ENCODE measurements around the gene TGFA. TPM values are rescaled to one million over a fixed set of nuclear protein-coding genes. Genes with fewer than 3 reads are reported as not detected.

Gene TGFA
- total and polyA plus RNA-seq, 4 donors: 0.13 to 2.5 (median 1.6) TPM

- ATAC-seq (ENCODE audit: low FRiP score) (no peak), DNase-seq (no peak)
- no peak overlapping the region for H3K27ac ChIP-seq (ENCODE audit: low read depth in 1 of 2, low read length in 2 of 2)
- H3K4me3 ChIP-seq (ENCODE audit: low read length in 2 of 2): no peak overlapping the region
- H3K27me3 ChIP-seq (ENCODE audit: control insufficient read depth in 1 of 2, insufficient read depth in 2 of 2, low read length in 1 of 2): no peaks in the 10 kb centered on the region
- intact Hi-C loops (cut with DNase I): no loop called here
- no peaks in the 10 kb centered on the region for H3K9me3 ChIP-seq (ENCODE audit: control insufficient read depth, low read length)
- H3K4me1 ChIP-seq (ENCODE audit: control insufficient read depth in 1 of 2, insufficient read depth in 2 of 2, low read length in 2 of 2): peaks cover 0 to 2% of the 10 kb centered on the region in 2 donors
- WGBS, 2 donors: 61 to 73% methylated on average over 6 of the region's 6 CpGs
- no peaks in the 10 kb centered on the region for H3K36me3 ChIP-seq (ENCODE audit: control insufficient read depth in 1 of 2, insufficient read depth in 2 of 2, low read length in 1 of 2)
Observed at GRCh38 chr2:70548233-70548632, 5.4 kb downstream of the TGFA start.

GRCh38 chr2:70546885-70547284, 6.7 kb downstream of the TGFA start:
- 59 to 67% methylated on average over 3 of the region's 3 CpGs for WGBS, 2 donors
- Histone ChIP-seq H3K4me3 (ENCODE audit: low read length in 2 of 2) (no peak overlapping the region), H3K27me3 (ENCODE audit: control insufficient read depth in 1 of 2, insufficient read depth in 2 of 2, low read length in 1 of 2) (no peaks in the 10 kb centered on the region), H3K27ac (ENCODE audit: low read depth in 1 of 2, low read length in 2 of 2) (no peak overlapping the region), H3K4me1 (ENCODE audit: control insufficient read depth in 1 of 2, insufficient read depth in 2 of 2, low read length in 2 of 2) (no peaks in the 10 kb centered on the region), H3K9me3 (ENCODE audit: control insufficient read depth, low read length) (no peaks in the 10 kb centered on the region), H3K36me3 (ENCODE audit: control insufficient read depth in 1 of 2, insufficient read depth in 2 of 2, low read length in 1 of 2) (no peaks in the 10 kb centered on the region)
- no peak for DNase-seq
- ATAC-seq (ENCODE audit: low FRiP score): no peak
- intact Hi-C loops (cut with DNase I): no loop called here

DNA sequence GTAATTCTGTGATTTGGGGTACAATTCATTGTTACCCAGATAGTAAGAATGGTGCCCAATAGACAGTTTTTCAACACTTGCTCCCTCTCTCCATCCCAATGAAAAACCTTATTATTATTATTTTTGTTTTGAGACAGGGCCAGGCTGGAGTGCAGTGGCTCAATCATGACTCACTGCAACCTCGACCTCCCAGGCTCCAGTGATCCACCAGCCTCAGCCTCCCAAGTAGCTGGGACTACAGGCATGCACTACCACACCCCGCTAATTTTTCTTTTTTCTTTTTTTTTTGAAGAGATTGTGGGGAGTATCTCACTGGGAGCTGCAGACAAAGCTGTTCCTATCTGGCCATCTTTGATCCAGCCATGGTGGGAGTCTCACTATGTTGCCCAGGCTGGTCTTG, 7.2 kb downstream of the TGFA start:
- H3K4me3 ChIP-seq (ENCODE audit: low read length in 2 of 2): no peak overlapping the region
- H3K27me3 ChIP-seq (ENCODE audit: control insufficient read depth in 1 of 2, insufficient read depth in 2 of 2, low read length in 1 of 2): no peaks in the 10 kb centered on the region
- H3K9me3 ChIP-seq (ENCODE audit: control insufficient read depth, low read length): no peaks in the 10 kb centered on the region
- no peaks in the 10 kb centered on the region for H3K36me3 ChIP-seq (ENCODE audit: control insufficient read depth in 1 of 2, insufficient read depth in 2 of 2, low read length in 1 of 2)
- DNase-seq (no peak), ATAC-seq (ENCODE audit: low FRiP score) (no peak)
- no peaks in the 10 kb centered on the region for H3K4me1 ChIP-seq (ENCODE audit: control insufficient read depth in 1 of 2, insufficient read depth in 2 of 2, low read length in 2 of 2)
- 65 to 68% methylated on average over 2 of the region's 2 CpGs for WGBS, 2 donors
- intact Hi-C loops (cut with DNase I): no loop called here
- H3K27ac ChIP-seq (ENCODE audit: low read depth in 1 of 2, low read length in 2 of 2): no peak overlapping the region

DNA sequence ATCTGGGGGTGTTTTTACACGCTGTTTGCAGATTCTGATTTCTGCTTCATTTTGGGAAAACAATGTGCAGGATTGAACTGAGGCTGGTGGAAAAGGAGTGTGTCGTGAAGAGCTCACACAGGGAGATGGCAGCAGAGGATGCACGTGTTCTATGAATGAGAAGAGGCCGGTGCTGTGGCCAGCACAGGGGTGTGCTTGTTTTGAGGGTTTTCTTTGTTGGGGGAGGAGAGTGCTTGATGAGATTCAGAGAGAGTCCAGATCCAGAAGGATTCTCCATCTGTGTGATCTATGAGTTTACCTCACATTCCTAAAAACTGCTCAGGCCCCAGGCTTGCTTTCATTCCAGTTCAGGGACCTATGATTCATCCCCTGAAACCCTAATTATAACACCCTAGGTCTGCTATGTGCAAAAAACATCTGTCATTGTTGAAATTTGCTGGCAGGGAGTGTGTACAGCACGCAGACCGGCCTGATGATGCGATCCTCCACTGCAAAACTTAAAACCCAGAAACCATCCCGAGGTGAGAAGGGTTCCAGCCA, 12.1 kb downstream of the TGFA start:
- Histone ChIP-seq H3K4me3 (ENCODE audit: low read length in 2 of 2) (no peak overlapping the region), H3K9me3 (ENCODE audit: control insufficient read depth, low read length) (no peaks in the 10 kb centered on the region), H3K27ac (ENCODE audit: low read depth in 1 of 2, low read length in 2 of 2) (no peak overlapping the region), H3K36me3 (ENCODE audit: control insufficient read depth in 1 of 2, insufficient read depth in 2 of 2, low read length in 1 of 2) (no peaks in the 10 kb centered on the region), H3K4me1 (ENCODE audit: control insufficient read depth in 1 of 2, insufficient read depth in 2 of 2, low read length in 2 of 2) (no peaks in the 10 kb centered on the region), H3K27me3 (ENCODE audit: control insufficient read depth in 1 of 2, insufficient read depth in 2 of 2, low read length in 1 of 2) (no peaks in the 10 kb centered on the region)
- WGBS, 2 donors: 21 to 25% methylated on average over 8 of the region's 8 CpGs
- intact Hi-C loops (cut with DNase I): no loop called here
- ATAC-seq (ENCODE audit: low FRiP score) (no peak), DNase-seq (no peak)

- no peaks in the 10 kb centered on the region for H3K9me3 ChIP-seq (ENCODE audit: control insufficient read depth, low read length)
- no peak overlapping the region for H3K4me3 ChIP-seq (ENCODE audit: low read length in 2 of 2)
- no peaks in the 10 kb centered on the region for H3K27me3 ChIP-seq (ENCODE audit: control insufficient read depth in 1 of 2, insufficient read depth in 2 of 2, low read length in 1 of 2)
- H3K4me1 ChIP-seq (ENCODE audit: control insufficient read depth in 1 of 2, insufficient read depth in 2 of 2, low read length in 2 of 2): no peaks in the 10 kb centered on the region
- H3K27ac ChIP-seq (ENCODE audit: low read depth in 1 of 2, low read length in 2 of 2): no peak overlapping the region
- intact Hi-C loops (cut with DNase I): no loop called here
- DNase-seq (no peak), ATAC-seq (ENCODE audit: low FRiP score) (no peak)
- H3K36me3 ChIP-seq (ENCODE audit: control insufficient read depth in 1 of 2, insufficient read depth in 2 of 2, low read length in 1 of 2): no peaks in the 10 kb centered on the region
- WGBS, 2 donors: 72 to 73% methylated on average over 1 of the region's 1 CpG
Observed at GRCh38 chr2:70537840-70538239, 15.8 kb downstream of the TGFA start.

DNA sequence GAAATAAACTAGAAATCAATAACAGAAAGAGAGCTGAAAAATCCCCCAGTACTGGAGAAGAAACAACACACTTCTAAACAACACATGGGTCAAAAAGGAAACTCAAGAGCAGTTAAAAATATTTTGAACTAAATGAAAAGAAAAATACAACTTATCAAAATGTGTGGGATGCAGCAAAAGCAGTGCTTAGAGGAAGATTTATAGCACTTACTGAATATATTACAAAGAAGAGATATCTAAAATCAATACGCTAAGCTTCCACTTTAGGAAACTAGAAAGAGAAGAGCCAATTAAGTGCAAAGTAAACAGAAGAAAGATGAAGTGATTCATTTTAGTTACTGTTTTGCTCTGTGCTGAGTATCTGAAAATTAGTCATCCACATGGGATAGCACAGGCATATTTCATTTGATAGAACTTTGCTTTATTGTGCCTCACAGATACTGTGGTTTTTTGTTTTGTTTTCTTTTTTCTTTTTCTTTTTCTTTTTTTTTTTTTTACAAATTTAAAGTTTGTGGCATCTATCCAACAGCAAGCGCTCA, 17.0 kb downstream of the TGFA start:
- Histone ChIP-seq H3K4me1 (ENCODE audit: control insufficient read depth in 1 of 2, insufficient read depth in 2 of 2, low read length in 2 of 2) (no peaks in the 10 kb centered on the region), H3K4me3 (ENCODE audit: low read length in 2 of 2) (no peak overlapping the region), H3K27ac (ENCODE audit: low read depth in 1 of 2, low read length in 2 of 2) (no peak overlapping the region), H3K36me3 (ENCODE audit: control insufficient read depth in 1 of 2, insufficient read depth in 2 of 2, low read length in 1 of 2) (no peaks in the 10 kb centered on the region), H3K27me3 (ENCODE audit: control insufficient read depth in 1 of 2, insufficient read depth in 2 of 2, low read length in 1 of 2) (no peaks in the 10 kb centered on the region), H3K9me3 (ENCODE audit: control insufficient read depth, low read length) (peaks cover 1% of the 10 kb centered on the region)
- DNase-seq (no peak), ATAC-seq (ENCODE audit: low FRiP score) (no peak)
- WGBS, 2 donors: 93 to 96% methylated on average over 2 of the region's 2 CpGs
- intact Hi-C loops (cut with DNase I): no loop called here

DNA sequence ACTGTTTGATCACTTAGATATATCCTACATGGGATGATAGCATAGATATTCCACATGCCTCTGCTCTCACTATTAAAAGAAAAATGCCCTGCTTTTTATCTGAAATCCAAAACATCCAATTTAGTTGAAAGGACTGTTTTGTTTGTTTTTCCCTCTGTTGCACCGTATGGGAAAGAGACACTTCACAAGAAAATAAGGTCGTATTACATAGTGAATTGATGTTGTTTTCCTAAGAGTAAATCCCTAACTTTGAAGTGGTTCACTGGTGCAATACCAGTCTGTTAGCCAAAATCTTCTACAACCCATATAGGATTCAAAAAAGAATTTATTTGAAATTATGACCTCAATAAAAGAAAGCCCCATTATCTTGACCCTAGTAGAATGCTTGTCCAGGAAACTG, 18.1 kb downstream of the TGFA start:
- Histone ChIP-seq H3K36me3 (ENCODE audit: control insufficient read depth in 1 of 2, insufficient read depth in 2 of 2, low read length in 1 of 2) (no peaks in the 10 kb centered on the region), H3K4me3 (ENCODE audit: low read length in 2 of 2) (no peak overlapping the region), H3K27me3 (ENCODE audit: control insufficient read depth in 1 of 2, insufficient read depth in 2 of 2, low read length in 1 of 2) (no peaks in the 10 kb centered on the region), H3K9me3 (ENCODE audit: control insufficient read depth, low read length) (peaks cover 3% of the 10 kb centered on the region), H3K27ac (ENCODE audit: low read depth in 1 of 2, low read length in 2 of 2) (no peak overlapping the region), H3K4me1 (ENCODE audit: control insufficient read depth in 1 of 2, insufficient read depth in 2 of 2, low read length in 2 of 2) (no peaks in the 10 kb centered on the region)
- ATAC-seq (ENCODE audit: low FRiP score) (no peak), DNase-seq (no peak)
- 17 to 19% methylated on average over 2 of the region's 2 CpGs for WGBS, 2 donors
- intact Hi-C loops (cut with DNase I): no loop called here

- Histone ChIP-seq H3K27ac (ENCODE audit: low read depth in 1 of 2, low read length in 2 of 2) (no peak overlapping the region), H3K27me3 (ENCODE audit: control insufficient read depth in 1 of 2, insufficient read depth in 2 of 2, low read length in 1 of 2) (no peaks in the 10 kb centered on the region), H3K4me1 (ENCODE audit: control insufficient read depth in 1 of 2, insufficient read depth in 2 of 2, low read length in 2 of 2) (no peaks in the 10 kb centered on the region), H3K9me3 (ENCODE audit: control insufficient read depth, low read length) (peaks cover 4% of the 10 kb centered on the region), H3K4me3 (ENCODE audit: low read length in 2 of 2) (no peak overlapping the region), H3K36me3 (ENCODE audit: control insufficient read depth in 1 of 2, insufficient read depth in 2 of 2, low read length in 1 of 2) (no peaks in the 10 kb centered on the region)
- DNase-seq (no peak), ATAC-seq (ENCODE audit: low FRiP score) (no peak)
- intact Hi-C loops (cut with DNase I): no loop called here
- 34 to 36% methylated on average over 4 of the region's 4 CpGs for WGBS, 2 donors
Observed at GRCh38 chr2:70534183-70534836, 19.3 kb downstream of the TGFA start.

DNA sequence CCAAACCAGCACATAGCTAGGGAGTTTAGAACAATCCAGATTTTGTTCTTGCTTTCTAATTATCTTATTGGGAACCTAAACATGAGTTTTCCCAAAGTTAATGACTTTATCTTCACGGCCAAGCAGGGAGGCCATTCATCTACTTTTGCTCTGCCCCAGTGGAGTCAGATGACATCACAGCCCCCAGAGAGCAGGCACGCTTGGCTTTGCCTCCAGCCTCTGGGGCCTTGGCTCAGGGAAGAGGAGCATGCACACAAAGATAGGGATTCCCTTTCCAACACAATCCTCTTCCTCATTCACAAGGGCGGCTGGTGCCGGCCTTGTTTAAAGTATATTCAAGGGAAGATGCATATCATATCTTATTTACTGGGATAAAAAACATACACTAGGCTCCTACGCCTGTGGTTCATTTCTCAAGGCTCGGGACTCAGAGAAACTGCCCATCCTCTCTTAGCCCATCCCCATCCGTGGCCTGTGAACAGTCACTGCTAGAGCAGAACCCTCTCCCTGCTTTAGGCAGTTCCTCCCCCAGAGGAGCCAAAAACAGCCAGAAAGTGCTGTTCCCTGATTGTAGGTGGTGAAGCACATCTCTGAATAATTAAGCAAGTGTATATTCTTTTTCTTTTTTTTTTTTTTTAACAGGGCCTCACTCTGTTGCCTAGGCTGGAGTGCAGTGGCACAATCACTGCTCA, 21.2 kb downstream of the TGFA start:
- DNase-seq (no peak), ATAC-seq (ENCODE audit: low FRiP score) (no peak)
- H3K9me3 ChIP-seq (ENCODE audit: control insufficient read depth, low read length): peaks cover 4% of the 10 kb centered on the region
- no peaks in the 10 kb centered on the region for H3K36me3 ChIP-seq (ENCODE audit: control insufficient read depth in 1 of 2, insufficient read depth in 2 of 2, low read length in 1 of 2)
- no peaks in the 10 kb centered on the region for H3K27me3 ChIP-seq (ENCODE audit: control insufficient read depth in 1 of 2, insufficient read depth in 2 of 2, low read length in 1 of 2)
- no peak overlapping the region for H3K4me3 ChIP-seq (ENCODE audit: low read length in 2 of 2)
- 61 to 67% methylated on average over 7 of the region's 7 CpGs for WGBS, 2 donors
- no peaks in the 10 kb centered on the region for H3K4me1 ChIP-seq (ENCODE audit: control insufficient read depth in 1 of 2, insufficient read depth in 2 of 2, low read length in 2 of 2)
- intact Hi-C loops (cut with DNase I): no loop called here
- no peak overlapping the region for H3K27ac ChIP-seq (ENCODE audit: low read depth in 1 of 2, low read length in 2 of 2)

All from aorta (tissue), 5 donors.